HepG2 (cell line): ENCODE results near the gene CCDC85A.

Source experiments
- CEBPB ChIP-seq: IDR thresholded peaks from 2 replicates; pipeline ENCODE4 v1.6.1; 2011; ENCODE audit warnings: low read depth, low read length, improper control_type of control experiment, borderline replicate concordance
- HNRNPLL ChIP-seq: fragments of 200-400 bp; formaldehyde crosslinking; IDR thresholded peaks from 2 replicates; pipeline ENCODE4 v1.6.1; 2017; ENCODE audit warnings: mild to moderate bottlenecking, low read depth, low read length; ENCODE audit not compliant: poor library complexity, severe bottlenecking
- ZNF747 ChIP-seq: sonication (generic); formaldehyde crosslinking; IDR thresholded peaks from 2 replicates; pipeline ENCODE4 v1.8.1; 2023; ENCODE audit warnings: missing genetic modification reagents, mild to moderate bottlenecking, borderline replicate concordance

- TF ChIP-seq HNRNPLL (no peak), ZNF747 (no peak), CEBPB (no peak)
Measured at GRCh38 chr2:56197816-56198215, 14.0 kb downstream of the CCDC85A start.
